ENCODE data around the gene ATP4A. TPM values are rescaled to one million over a fixed set of nuclear protein-coding genes. Genes with fewer than 3 reads are reported as not detected.

Gene ATP4A
- total and polyA plus RNA-seq, 2 donors (not counting 1 experiment from before 2014, with no cell fraction given), result not detected

DNA sequence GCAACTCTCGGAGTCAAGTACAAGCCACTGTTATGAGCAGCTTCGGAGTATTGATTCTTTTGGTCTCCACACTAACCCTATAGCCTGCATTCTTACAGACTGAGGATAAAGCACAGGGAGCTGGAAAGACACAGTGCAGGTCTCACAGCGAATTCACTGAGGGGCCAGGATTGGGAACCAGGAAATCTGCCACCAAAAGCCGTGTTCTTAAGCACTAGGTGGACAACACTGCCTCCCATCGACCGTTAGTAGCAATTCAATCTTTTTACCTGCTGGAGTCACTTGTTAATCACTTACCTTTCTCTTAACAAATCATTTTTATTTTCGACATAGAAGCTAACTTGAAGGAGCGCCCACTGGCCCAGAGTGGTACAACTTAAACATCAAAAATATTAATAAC lies 28.8 kb upstream of the ATP4A start:
- Mint-ChIP-seq H3K4me1 (no peaks in the 10 kb centered on the region), H3K4me3 (no peak overlapping the region), H3K27ac (no peak overlapping the region), H3K27me3 (peaks cover 16% of the 10 kb centered on the region), H3K9me3 (ENCODE audit: insufficient read depth) (no peaks in the 10 kb centered on the region)
- 14% methylated on average over 7 of the region's 8 CpGs for WGBS (ENCODE audit: insufficient coverage)
- Histone ChIP-seq H3K36me3 (replicated peaks in 1 of 2; ENCODE audit: control extremely low read depth in 1 of 2, control insufficient read depth in 1 of 2, extremely low read depth in 1 of 2, insufficient read depth in 2 of 2, low read length in 1 of 2) (no peaks in the 10 kb centered on the region), H3K4me2 (replicated peaks; ENCODE audit: low read depth, low read length, poor library complexity, severe bottlenecking) (no peak overlapping the region), H3K27me3 (replicated peaks in 1 of 4; ENCODE audit: control extremely low read depth in 1 of 4, control insufficient read depth in 3 of 4, insufficient read depth in 4 of 4, low read length in 3 of 4) (peaks cover 0 to 7% (median 0%) of the 10 kb centered on the region in 4 experiments), H4K20me1 (ENCODE audit: control insufficient read depth, insufficient read depth, low read length, poor library complexity, severe bottlenecking) (no peaks in the 10 kb centered on the region), H3K9ac (ENCODE audit: low read length) (no peak overlapping the region), H2AFZ (ENCODE audit: insufficient read depth, low read depth, low read length, poor library complexity, severe bottlenecking) (peak overlapping the region; percentile 52), H3K9me3 (ENCODE audit: control extremely low read depth in 1 of 3, control insufficient read depth in 2 of 3, insufficient read depth in 1 of 3, low read length in 2 of 3) (no peaks in the 10 kb centered on the region), H3K27ac (ENCODE audit: low read length in 2 of 2) (no peak overlapping the region), H3K79me2 (ENCODE audit: control insufficient read depth, insufficient read depth, low read length) (no peaks in the 10 kb centered on the region), H3K4me1 (ENCODE audit: control insufficient read depth in 2 of 2, insufficient read depth in 2 of 2, low read length in 2 of 2) (no peaks in the 10 kb centered on the region), H3K4me3 (ENCODE audit: control extremely low read depth in 1 of 5, extremely low read depth in 1 of 5, insufficient read depth in 1 of 5, low read depth in 2 of 5, low read length in 4 of 5) (no peak overlapping the region)
- no peak for ATAC-seq (ENCODE audit: low read depth)
- peak; percentile 64 for DNase-seq
- CTCF ChIA-PET, result interaction anchor here (0.6 to 3.1 kb wide), 9 partner anchors 9 to 893 kb away, joined by 3 to 24 read pairs (median 4); no protein-coding TSS in a partner anchor
- intact Hi-C loops (cut with micrococcal nuclease), result no loop called here
- no peak for TF ChIP-seq EZH2 (IDR thresholded peaks at IDR 0.05; ENCODE audit: borderline replicate concordance, insufficient read depth, low read depth, low read length, poor library complexity, severe bottlenecking)
- TF ChIP-seq, protein P1, sequence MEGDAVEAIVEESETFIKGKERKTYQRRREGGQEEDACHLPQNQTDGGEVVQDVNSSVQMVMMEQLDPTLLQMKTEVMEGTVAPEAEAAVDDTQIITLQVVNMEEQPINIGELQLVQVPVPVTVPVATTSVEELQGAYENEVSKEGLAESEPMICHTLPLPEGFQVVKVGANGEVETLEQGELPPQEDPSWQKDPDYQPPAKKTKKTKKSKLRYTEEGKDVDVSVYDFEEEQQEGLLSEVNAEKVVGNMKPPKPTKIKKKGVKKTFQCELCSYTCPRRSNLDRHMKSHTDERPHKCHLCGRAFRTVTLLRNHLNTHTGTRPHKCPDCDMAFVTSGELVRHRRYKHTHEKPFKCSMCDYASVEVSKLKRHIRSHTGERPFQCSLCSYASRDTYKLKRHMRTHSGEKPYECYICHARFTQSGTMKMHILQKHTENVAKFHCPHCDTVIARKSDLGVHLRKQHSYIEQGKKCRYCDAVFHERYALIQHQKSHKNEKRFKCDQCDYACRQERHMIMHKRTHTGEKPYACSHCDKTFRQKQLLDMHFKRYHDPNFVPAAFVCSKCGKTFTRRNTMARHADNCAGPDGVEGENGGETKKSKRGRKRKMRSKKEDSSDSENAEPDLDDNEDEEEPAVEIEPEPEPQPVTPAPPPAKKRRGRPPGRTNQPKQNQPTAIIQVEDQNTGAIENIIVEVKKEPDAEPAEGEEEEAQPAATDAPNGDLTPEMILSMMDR (IDR thresholded peaks at IDR 0.05), result peak; percentile 59
- POLR2A ChIA-PET, result no interaction called here

DNA sequence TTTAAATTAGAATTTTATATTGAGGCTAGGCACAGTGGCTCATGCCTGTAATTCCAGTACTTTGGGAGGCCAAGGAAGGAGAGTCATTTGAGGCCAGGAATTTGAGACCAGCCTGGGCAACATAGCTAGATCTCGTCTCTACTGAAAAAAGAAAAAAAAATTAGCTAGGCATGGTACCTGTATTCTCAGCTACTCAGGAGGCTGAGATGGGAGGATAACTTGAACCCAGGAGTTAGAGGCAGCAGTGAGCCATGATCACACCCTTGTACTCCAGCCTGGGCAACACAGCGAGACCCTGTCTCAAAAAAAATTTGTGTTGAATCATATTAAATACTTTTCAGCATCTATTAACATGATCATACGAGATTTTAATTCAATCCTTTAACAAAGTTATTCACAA lies 27.4 kb upstream of the ATP4A start:
- no peak overlapping the region for H3K4me2 ChIP-seq (replicated peaks; ENCODE audit: low read depth, low read length, poor library complexity, severe bottlenecking)
- no peak for ATAC-seq (ENCODE audit: low read depth)
- no peaks in the 10 kb centered on the region for H3K4me1 ChIP-seq (ENCODE audit: control insufficient read depth in 2 of 2, insufficient read depth in 2 of 2, low read length in 2 of 2)
- H4K20me1 ChIP-seq (ENCODE audit: control insufficient read depth, insufficient read depth, low read length, poor library complexity, severe bottlenecking), result no peaks in the 10 kb centered on the region
- H3K27ac ChIP-seq (ENCODE audit: low read length in 2 of 2), result no peak overlapping the region
- no peaks in the 10 kb centered on the region for H3K79me2 ChIP-seq (ENCODE audit: control insufficient read depth, insufficient read depth, low read length)
- no peak overlapping the region for H2AFZ ChIP-seq (ENCODE audit: insufficient read depth, low read depth, low read length, poor library complexity, severe bottlenecking)
- no peak for TF ChIP-seq EZH2 (IDR thresholded peaks at IDR 0.05; ENCODE audit: borderline replicate concordance, insufficient read depth, low read depth, low read length, poor library complexity, severe bottlenecking)
- TF ChIP-seq, protein P1 (IDR thresholded peaks at IDR 0.05), result no peak
- peaks cover 0 to 5% (median 0%) of the 10 kb centered on the region in 3 donors for H3K9me3 ChIP-seq (ENCODE audit: control extremely low read depth in 1 of 3, control insufficient read depth in 2 of 3, insufficient read depth in 1 of 3, low read length in 2 of 3)
- H3K36me3 ChIP-seq (replicated peaks in 1 of 2; ENCODE audit: control extremely low read depth in 1 of 2, control insufficient read depth in 1 of 2, extremely low read depth in 1 of 2, insufficient read depth in 2 of 2, low read length in 1 of 2), result no peaks in the 10 kb centered on the region
- Mint-ChIP-seq H3K4me3 (no peak overlapping the region), H3K27me3 (peaks cover 17% of the 10 kb centered on the region), H3K4me1 (no peaks in the 10 kb centered on the region), H3K27ac (no peak overlapping the region), H3K9me3 (ENCODE audit: insufficient read depth) (no peaks in the 10 kb centered on the region)
- ChIA-PET POLR2A (no interaction called here), CTCF (interaction anchor here (3.1 kb wide), 1 partner anchor 81 kb away, joined by 24 read pairs; no protein-coding TSS in a partner anchor)
- no peak for DNase-seq
- intact Hi-C loops (cut with micrococcal nuclease), result no loop called here
- H3K9ac ChIP-seq (ENCODE audit: low read length), result no peak overlapping the region
- H3K27me3 ChIP-seq (replicated peaks in 1 of 4; ENCODE audit: control extremely low read depth in 1 of 4, control insufficient read depth in 3 of 4, insufficient read depth in 4 of 4, low read length in 3 of 4), result peaks cover 0 to 8% (median 0%) of the 10 kb centered on the region in 4 experiments
- no CpG with 5 or more reads among the region's 3 CpGs for WGBS (ENCODE audit: insufficient coverage)
- H3K4me3 ChIP-seq (ENCODE audit: control extremely low read depth in 1 of 5, extremely low read depth in 1 of 5, insufficient read depth in 1 of 5, low read depth in 2 of 5, low read length in 4 of 5), result no peak overlapping the region

Data from B cell (primary cell).